H1 (cell line): ENCODE measurements around the gene ACVR2B. TPM values are rescaled to one million over a fixed set of nuclear protein-coding genes. Genes with fewer than 3 reads are reported as not detected.

Experiments used
- CTCF ChIA-PET: fragments of 300-600 bp; sonication (Branson Sonifier 250); formaldehyde crosslinking; loops from one replicate; lab custom pipeline; 2021; ENCODE audit not compliant: partially characterized antibody; lab: Charles Lee
- POLR2A ChIA-PET: fragments of 300-600 bp; sonication (Branson Sonifier 250); formaldehyde crosslinking; loops from one replicate; lab custom pipeline; 2021; ENCODE audit warnings: inconsistent platforms; ENCODE audit not compliant: partially characterized antibody; lab: Charles Lee
- DNase-seq, 2 experiments: peaks; one replicate each; pipeline versions ENCODE4 v3.0.0 to v3.0.0-alpha.2; 2010 to 2022; ENCODE audit warnings: low spot score in 2 of 2, low read depth in 1 of 2, mixed read lengths in 1 of 2
- FAIRE-seq: peaks from 2 replicates; lab custom pipeline; 2011; peaks lifted over from hg19 to GRCh38; lab: Jason Lieb, UNC
- H2AFZ ChIP-seq: 2 replicates; pipeline ENCODE4 v1.8.1; 2012; ENCODE audit warnings: low read length, inconsistent platforms
- H2AK5ac ChIP-seq: 2 replicates; pipeline ENCODE4 v1.6.1; 2013; ENCODE audit warnings: low read depth, low read length
- H2BK120ac ChIP-seq: replicated peaks from 2 replicates; pipeline ENCODE3; 2013; ENCODE audit warnings: low read depth, low read length, inconsistent platforms
- H2BK12ac ChIP-seq: 2 replicates; pipeline ENCODE4 v1.6.1; 2013; ENCODE audit warnings: low read depth, low read length
- H2BK15ac ChIP-seq: 2 replicates; pipeline ENCODE4 v1.6.1; 2013; ENCODE audit warnings: low read length
- H2BK20ac ChIP-seq: 2 replicates; pipeline ENCODE4 v1.6.1; 2013; ENCODE audit warnings: low read length
- H2BK5ac ChIP-seq: 2 replicates; pipeline ENCODE4 v1.6.1; 2013; ENCODE audit warnings: low read depth, low read length
- H3K14ac ChIP-seq: 2 replicates; pipeline ENCODE4 v1.6.1; 2013; ENCODE audit warnings: inconsistent platforms; ENCODE audit not compliant: insufficient read length
- H3K18ac ChIP-seq: 2 replicates; pipeline ENCODE4 v1.6.1; 2013; ENCODE audit warnings: low read length; ENCODE audit errors: extremely low read depth
- H3K23ac ChIP-seq: 2 replicates; pipeline ENCODE4 v1.6.1; 2013; ENCODE audit warnings: inconsistent platforms; ENCODE audit not compliant: insufficient read length
- H3K23me2 ChIP-seq: 2 replicates; pipeline ENCODE4 v1.6.1; 2013; ENCODE audit warnings: low read depth, low read length
- H3K27ac ChIP-seq: 2 replicates; pipeline ENCODE4 v1.6.1; 2011; ENCODE audit warnings: low read depth, low read length, inconsistent platforms
- H3K27me3 ChIP-seq, 4 experiments: replicated peaks in 1 of 4; 1 replicate in 1 of 4; 2 replicates in 3 of 4; pipeline versions ENCODE4 v1.6.1 to v1.8.1; 2011 to 2013; ENCODE audit warnings: low read length in 3 of 4, mild to moderate bottlenecking in 3 of 4, inconsistent platforms in 2 of 4, mixed read lengths in 2 of 4, moderate library complexity in 1 of 4; ENCODE audit not compliant: control insufficient read depth in 3 of 4, insufficient read depth in 3 of 4; ENCODE audit errors: extremely low read depth in 1 of 4
- H3K36me3 ChIP-seq, 4 experiments: 2 replicates each; pipeline versions ENCODE4 v1.6.1 to v1.8.1; 2011 to 2013; ENCODE audit warnings: mild to moderate bottlenecking in 4 of 4, low read length in 3 of 4, moderate library complexity in 2 of 4, control low read depth in 1 of 4, inconsistent platforms in 1 of 4; ENCODE audit not compliant: insufficient read depth in 4 of 4, control insufficient read depth in 2 of 4
- H3K4ac ChIP-seq: replicated peaks from 2 replicates; pipeline ENCODE3; 2013; ENCODE audit warnings: low read length, low read depth, mixed read lengths, inconsistent platforms; ENCODE audit not compliant: insufficient read length
- H3K4me1 ChIP-seq, 4 experiments: replicated peaks in 1 of 4; 1 replicate in 1 of 4; 2 replicates in 3 of 4; pipeline versions ENCODE4 v1.6.1 to v1.8.1; 2011 to 2013; ENCODE audit warnings: low read length in 3 of 4, inconsistent platforms in 2 of 4, mixed read lengths in 1 of 4; ENCODE audit not compliant: insufficient read depth in 4 of 4, control insufficient read depth in 3 of 4
- H3K4me2 ChIP-seq, 2 experiments: 2 replicates each; pipeline versions ENCODE4 v1.6.1 to v1.8.1; 2011 to 2013; ENCODE audit warnings: low read depth in 2 of 2, low read length in 2 of 2, control low read depth in 1 of 2, inconsistent platforms in 1 of 2, mild to moderate bottlenecking in 1 of 2; ENCODE audit not compliant: insufficient read depth in 1 of 2
- H3K4me3 ChIP-seq, 4 experiments: fragments of 200-600, 300-600 bp in 1 of 4; sonication (generic), shearing (Covaris generic), sonication (Bioruptor Twin) in 1 of 4; 2 replicates each; pipeline versions ENCODE4 v1.5.1 to v1.8.1; 2011 to 2016; ENCODE audit warnings: low read length in 4 of 4, low read depth in 3 of 4, control low read depth in 2 of 4, inconsistent platforms in 2 of 4, mild to moderate bottlenecking in 2 of 4, mixed read lengths in 1 of 4, moderate library complexity in 1 of 4; ENCODE audit not compliant: insufficient read depth in 2 of 4; ENCODE audit errors: extremely low read depth in 1 of 4
- H3K56ac ChIP-seq: replicated peaks from 2 replicates; pipeline ENCODE3; 2013; ENCODE audit warnings: low read depth, mild to moderate bottlenecking, mixed read lengths, low read length, inconsistent platforms; ENCODE audit not compliant: insufficient read length
- H3K79me1 ChIP-seq: 2 replicates; pipeline ENCODE4 v1.6.1; 2013; ENCODE audit warnings: low read depth, low read length, control low read depth
- H3K79me2 ChIP-seq, 2 experiments: 2 replicates each; pipeline versions ENCODE4 v1.6.1 to v1.8.1; 2012 to 2013; ENCODE audit warnings: low read length in 2 of 2, mild to moderate bottlenecking in 2 of 2, inconsistent platforms in 1 of 2; ENCODE audit not compliant: insufficient read depth in 2 of 2, control insufficient read depth in 1 of 2
- H3K9ac ChIP-seq, 4 experiments: replicated peaks in 1 of 4; 1 replicate in 1 of 4; 2 replicates in 3 of 4; pipeline versions ENCODE4 v1.6.1 to v1.8.1; 2011 to 2013; ENCODE audit warnings: low read depth in 3 of 4, low read length in 3 of 4, control low read depth in 2 of 4, mild to moderate bottlenecking in 2 of 4, moderate library complexity in 2 of 4, inconsistent platforms in 1 of 4; ENCODE audit errors: extremely low read depth in 1 of 4
- H3K9me3 ChIP-seq, 2 experiments: 2 replicates each; pipeline versions ENCODE4 v1.6.1 to v1.8.1; 2012 to 2013; ENCODE audit warnings: mild to moderate bottlenecking in 2 of 2, moderate library complexity in 2 of 2, control low read depth in 1 of 2, inconsistent platforms in 1 of 2, low read depth in 1 of 2, low read length in 1 of 2, mixed read lengths in 1 of 2; ENCODE audit not compliant: insufficient read depth in 2 of 2
- H4K20me1 ChIP-seq, 2 experiments: replicated peaks in 1 of 2; 2 replicates each; pipeline versions ENCODE3 to v1.8.1; 2011 to 2013; ENCODE audit warnings: inconsistent platforms in 2 of 2, low read length in 2 of 2, mild to moderate bottlenecking in 1 of 2; ENCODE audit not compliant: insufficient read depth in 2 of 2, control insufficient read depth in 1 of 2
- H4K5ac ChIP-seq: 2 replicates; pipeline ENCODE4 v1.6.1; 2013; ENCODE audit warnings: low read length, low read depth, mixed read lengths, inconsistent platforms; ENCODE audit not compliant: insufficient read length
- H4K8ac ChIP-seq: 2 replicates; pipeline ENCODE4 v1.8.0; 2013; ENCODE audit warnings: mild to moderate bottlenecking, moderate library complexity, low read length, inconsistent platforms; ENCODE audit not compliant: insufficient read depth; ENCODE audit errors: extremely low read depth
- H4K91ac ChIP-seq: replicated peaks from 2 replicates; pipeline ENCODE3; 2013; ENCODE audit warnings: low read length, mixed read lengths, inconsistent platforms; ENCODE audit not compliant: insufficient read length
- RBBP5 ChIP-seq: IDR thresholded peaks from 2 replicates; pipeline ENCODE4 v1.7.1; 2012; ENCODE audit warnings: low read depth, mild to moderate bottlenecking, inconsistent platforms, low read length, moderate library complexity, borderline replicate concordance
- YY1 ChIP-seq: IDR thresholded peaks from 2 replicates; pipeline ENCODE4 v1.6.1; 2011; ENCODE audit warnings: low read depth, mild to moderate bottlenecking, low read length
- WGBS, 2 experiments: shearing (Covaris generic) in 1 of 2; methylation state at CpG; one replicate each; pipeline versions ENCODE4 v1.1.6 to v1.1.7; 2013 to 2015; ENCODE audit warnings: low lambda C conversion rate in 2 of 2, mixed read lengths in 2 of 2, inconsistent platforms in 1 of 2, low coverage in 1 of 2, missing lambda C conversion rate in 1 of 2; ENCODE audit not compliant: insufficient replicate concordance in 2 of 2, insufficient coverage in 1 of 2, insufficient read length in 1 of 2; ENCODE audit errors: extremely low coverage in 1 of 2, missing lambda C conversion rate in 1 of 2; 5-methylcytosine and 5-hydroxymethylcytosine counted together
- polyA plus RNA-seq, 7 experiments: library from polyadenylated mRNA; depleted of rRNA in 3 of 7; stranded (reverse) in 5 of 7; unstranded in 2 of 7; fragments of >200 nt in 5 of 7; fragments of 200-250 nt in 2 of 7; gene quantifications; 1 replicate in 5 of 7; 2 replicates in 1 of 7; 4 replicates in 1 of 7; pipeline versions ENCODE4 v1.2.1 to v1.2.3, GENCODE V29; 2011 to 2013; ENCODE audit warnings: missing spikeins in 2 of 7, mixed read lengths in 2 of 7
- total RNA-seq: library from RNA; stranded (reverse); fragmentation: NEBNext Ultra II Directional; extraction: Animal tissue kit (Norgen Biotek cat#: 25700); gene quantifications from 2 replicates; pipeline ENCODE4 v1.2.1, GENCODE V29; 2021

The ACVR2B gene
- total and polyA plus RNA-seq, 2 of the 8 experiments (the other 6 are each of a cell fraction or from before 2014, with no cell fraction given): 24.7 to 109 TPM

DNA sequence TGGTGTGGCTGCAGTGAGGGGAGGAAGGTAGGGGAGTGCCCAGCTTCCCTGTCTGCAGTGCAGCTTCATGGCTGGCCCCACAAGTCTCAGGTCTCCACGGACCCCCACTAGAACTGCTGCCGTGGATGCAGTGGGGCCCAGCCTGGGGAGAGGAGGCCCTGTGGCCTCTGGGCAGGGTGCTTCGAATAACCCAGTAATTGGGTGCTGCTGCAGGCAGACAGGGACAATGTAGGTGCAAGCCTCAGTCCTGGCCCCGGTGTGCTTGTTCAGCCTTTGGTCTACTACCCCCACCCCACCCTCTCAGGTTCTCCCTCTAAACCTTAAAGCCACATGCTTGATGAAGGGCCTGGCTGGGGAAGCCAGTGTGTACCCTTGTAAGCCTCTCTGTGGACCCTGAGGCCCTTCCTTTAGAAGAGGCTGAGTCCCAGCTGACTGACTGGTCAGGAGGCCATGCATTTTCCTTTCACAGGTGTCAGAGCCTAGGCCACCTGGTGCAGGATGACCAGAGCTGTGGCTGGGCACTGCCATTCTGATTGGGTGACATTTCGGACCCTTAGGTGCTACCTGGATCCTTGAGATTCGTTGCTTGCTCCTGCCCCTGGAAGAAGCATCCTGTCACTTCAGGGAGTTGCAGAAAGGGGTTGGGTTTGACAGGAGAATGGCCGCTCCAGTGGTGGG lies 21.4 kb downstream of the ACVR2B start:
- ChIA-PET CTCF (interaction anchor here (1.3 kb wide), 1 partner anchor 129 kb away, joined by 6 read pairs; the partner anchor contains the start of gene XYLB), POLR2A (interaction anchor here (0.8 kb wide), 1 partner anchor 19 kb away, joined by 3 read pairs; no protein-coding TSS in a partner anchor)
- no peak overlapping the region for H3K56ac ChIP-seq
- no peak overlapping the region for H3K4me3 ChIP-seq
- H3K23ac ChIP-seq: no peak overlapping the region
- no peak overlapping the region for H3K4me2 ChIP-seq
- no peak overlapping the region for H2BK120ac ChIP-seq
- no peak overlapping the region for H4K91ac ChIP-seq
- no peak overlapping the region for H2BK15ac ChIP-seq
- H3K14ac ChIP-seq: no peak overlapping the region
- H3K36me3 ChIP-seq: peaks cover 1 to 14% (median 9%) of the 10 kb centered on the region in 4 experiments; a peak in 6 of 8 replicates
- no peak overlapping the region for H4K5ac ChIP-seq
- WGBS, 2 experiments: 91% methylated on average over 7 of the region's 7 CpGs; no CpG with 5 or more reads in 1 of the 2 experiments
- H4K8ac ChIP-seq: no peak overlapping the region; the same call in 1 of the 2 replicates
- H2AK5ac ChIP-seq: no peak overlapping the region; the same call in 1 of the 2 replicates
- FAIRE-seq (no peak), DNase-seq (no peak)
- peaks cover 0 to 4% (median 2%) of the 10 kb centered on the region in 4 experiments; a peak in 4 of 7 replicates for H3K4me1 ChIP-seq
- peaks cover 47% of the 10 kb centered on the region for H3K79me1 ChIP-seq
- peaks cover 20 to 39% of the 10 kb centered on the region in 2 experiments for H4K20me1 ChIP-seq
- H3K23me2 ChIP-seq: no peaks in the 10 kb centered on the region; the same call in 1 of the 2 replicates
- no peak overlapping the region for H3K9ac ChIP-seq
- H2BK5ac ChIP-seq: no peak overlapping the region; the same call in 1 of the 2 replicates
- H2BK20ac ChIP-seq: no peak overlapping the region
- H3K79me2 ChIP-seq: peaks cover 14 to 77% of the 10 kb centered on the region in 2 experiments
- H3K27me3 ChIP-seq: no peaks in the 10 kb centered on the region
- no peak overlapping the region for H3K4ac ChIP-seq
- H3K18ac ChIP-seq: no peak overlapping the region
- no peak overlapping the region for H2AFZ ChIP-seq
- H3K27ac ChIP-seq: no peak overlapping the region
- H3K9me3 ChIP-seq: peaks cover 0 to 1% of the 10 kb centered on the region in 2 experiments; a peak in 1 of 4 replicates
- H2BK12ac ChIP-seq: no peak overlapping the region
- no peak for TF ChIP-seq YY1
- TF ChIP-seq RBBP5: no peak
